NCI-H1436 (cell line): Measurements from ENCODE around the gene HEBP1.
A peak's percentile ranks its signal among the peaks of the same experiment; 100 is the strongest.
"Not testable (repeated sequence)": the region's sequence is repeated elsewhere in the genome, so short reads cannot be mapped to it uniquely, and the experiment has no call there.

Source experiments
- DNase-seq: peaks from one replicate; lab custom pipeline; 2025; lab: John Stamatoyannopoulos, UW

HEBP1 gene

GRCh38 chr12:12999959-13000615, at the start of gene HEBP1:
Gene HEBP1, minus strand, starts transcription at chr12:13000265. Its CDS starts 151 bp downstream, at chr12:13000114.
- peak; percentile 88 for DNase-seq

GRCh38 chr12:13049816-13050215, 49.8 kb upstream of the HEBP1 start:
- no peak for DNase-seq

GRCh38 chr12:13046964-13047363, 46.9 kb upstream of the HEBP1 start:
- DNase-seq = no peak

- no peak for DNase-seq
Measured at GRCh38 chr12:13045816-13046215, 45.8 kb upstream of the HEBP1 start.

GRCh38 chr12:13044906-13045299, 44.8 kb upstream of the HEBP1 start:
- no peak for DNase-seq

- DNase-seq = peak; percentile 37
Measured at GRCh38 chr12:13044002-13044905, 44.2 kb upstream of the HEBP1 start, which contains the start of gene FAM234B. Gene FAM234B, plus strand, starts transcription at chr12:13044381. Its CDS starts 23 bp downstream, at chr12:13044404.

GRCh38 chr12:13042666-13043230, 42.7 kb upstream of the HEBP1 start:
- DNase-seq = no peak

- no peak for DNase-seq
Measured at GRCh38 chr12:13041224-13041623, 41.2 kb upstream of the HEBP1 start.

- DNase-seq = no peak
Measured at GRCh38 chr12:13039328-13039956, 39.4 kb upstream of the HEBP1 start.

- no peak for DNase-seq
Measured at GRCh38 chr12:13038491-13039161, 38.6 kb upstream of the HEBP1 start.

- DNase-seq = no peak
Measured at GRCh38 chr12:13036881-13037280, 36.8 kb upstream of the HEBP1 start.

GRCh38 chr12:13035335-13035734, 35.3 kb upstream of the HEBP1 start:
- DNase-seq = not testable (repeated sequence)

GRCh38 chr12:13033476-13033875, 33.4 kb upstream of the HEBP1 start:
- no peak for DNase-seq

- DNase-seq = no peak
Measured at GRCh38 chr12:13032164-13032563, 32.1 kb upstream of the HEBP1 start.

- no peak for DNase-seq
Measured at GRCh38 chr12:13030541-13031291, 30.7 kb upstream of the HEBP1 start.

GRCh38 chr12:13028825-13029570, 28.9 kb upstream of the HEBP1 start:
- DNase-seq = no peak

GRCh38 chr12:13027508-13027907, 27.4 kb upstream of the HEBP1 start:
- no peak for DNase-seq

- DNase-seq = no peak
Measured at GRCh38 chr12:13027032-13027431, 27.0 kb upstream of the HEBP1 start.

- no peak for DNase-seq
Measured at GRCh38 chr12:13026286-13026685, 26.2 kb upstream of the HEBP1 start.

- no peak for DNase-seq
Measured at GRCh38 chr12:13024531-13024916, 24.5 kb upstream of the HEBP1 start.
